Rectal smooth muscle tissue (tissue), 1 donor: ENCODE data around the gene HKDC1.
"Not testable (repeated sequence)": the region's sequence is repeated elsewhere in the genome, so short reads cannot be mapped to it uniquely, and the experiment has no call there.

Experiments used
- H3K27ac ChIP-seq: one replicate; pipeline ENCODE4 v1.7.0; 2013; ENCODE audit warnings: low read depth, low read length, inconsistent platforms
- H3K27me3 ChIP-seq: one replicate; pipeline ENCODE4 v1.7.0; 2013; ENCODE audit warnings: low read length; ENCODE audit not compliant: control insufficient read depth, insufficient read depth
- H3K36me3 ChIP-seq: one replicate; pipeline ENCODE4 v1.7.0; 2013; ENCODE audit warnings: low read length; ENCODE audit not compliant: control insufficient read depth, insufficient read depth
- H3K4me1 ChIP-seq: one replicate; pipeline ENCODE4 v1.7.0; 2013; ENCODE audit warnings: low read length; ENCODE audit not compliant: control insufficient read depth, insufficient read depth
- H3K4me3 ChIP-seq: one replicate; pipeline ENCODE4 v1.7.0; 2013; ENCODE audit warnings: low read length
- H3K9ac ChIP-seq: one replicate; pipeline ENCODE4 v1.7.0; 2013; ENCODE audit warnings: low read length

The HKDC1 gene

DNA sequence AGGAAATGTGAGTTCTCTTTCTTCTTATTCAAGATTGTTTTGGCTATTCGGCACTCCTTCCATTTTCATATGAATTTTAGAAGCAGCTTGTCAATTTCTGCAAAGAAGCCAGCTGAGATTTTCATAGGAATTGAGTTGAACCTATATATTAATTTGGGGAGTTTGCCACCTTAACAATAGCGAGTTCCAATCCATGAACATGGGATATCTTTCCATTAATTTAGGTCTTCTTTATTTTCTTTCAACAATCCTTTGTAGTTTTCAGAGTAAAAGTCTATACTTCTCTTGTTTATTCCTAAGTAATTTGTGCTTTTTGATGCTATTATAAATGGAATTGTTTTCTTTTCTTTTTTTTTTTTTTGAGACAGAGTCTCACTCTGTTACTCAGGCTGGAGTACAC is 31.3 kb downstream of the HKDC1 start:
- not testable (repeated sequence) for H3K36me3 ChIP-seq, H3K4me1 ChIP-seq, H3K27ac ChIP-seq, H3K27me3 ChIP-seq, H3K9ac ChIP-seq, H3K4me3 ChIP-seq

- Histone ChIP-seq H3K27me3 (no peaks in the 10 kb centered on the region), H3K4me3 (no peak overlapping the region), H3K36me3 (no peaks in the 10 kb centered on the region), H3K4me1 (no peaks in the 10 kb centered on the region), H3K27ac (no peak overlapping the region), H3K9ac (no peak overlapping the region)
These were observed 33.0 kb downstream of the HKDC1 start for GRCh38 chr10:69253171-69253570.

DNA sequence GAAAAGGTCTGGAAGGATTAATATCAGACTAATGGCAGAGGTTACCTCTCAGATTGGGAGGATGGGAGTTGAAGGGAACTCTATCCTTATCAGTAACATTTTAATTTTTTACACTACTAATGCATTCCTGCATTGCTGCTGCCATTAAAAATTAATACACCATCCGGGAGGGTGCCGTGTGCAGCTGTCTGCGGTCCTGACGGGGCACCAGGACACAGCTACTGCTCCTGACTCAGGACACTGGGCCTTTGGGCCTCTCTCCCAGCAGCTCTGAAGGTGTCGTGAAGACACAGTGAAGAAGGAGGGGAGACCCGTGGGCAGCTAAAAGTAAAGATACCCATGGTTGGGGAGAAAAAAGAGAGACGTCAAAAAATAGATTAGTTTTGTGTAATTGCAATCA is 34.7 kb downstream of the HKDC1 start:
- H3K36me3 ChIP-seq: no peaks in the 10 kb centered on the region
- H3K27me3 ChIP-seq: no peaks in the 10 kb centered on the region
- no peaks in the 10 kb centered on the region for H3K4me1 ChIP-seq
- H3K4me3 ChIP-seq: no peak overlapping the region
- H3K27ac ChIP-seq: no peak overlapping the region
- no peak overlapping the region for H3K9ac ChIP-seq

DNA sequence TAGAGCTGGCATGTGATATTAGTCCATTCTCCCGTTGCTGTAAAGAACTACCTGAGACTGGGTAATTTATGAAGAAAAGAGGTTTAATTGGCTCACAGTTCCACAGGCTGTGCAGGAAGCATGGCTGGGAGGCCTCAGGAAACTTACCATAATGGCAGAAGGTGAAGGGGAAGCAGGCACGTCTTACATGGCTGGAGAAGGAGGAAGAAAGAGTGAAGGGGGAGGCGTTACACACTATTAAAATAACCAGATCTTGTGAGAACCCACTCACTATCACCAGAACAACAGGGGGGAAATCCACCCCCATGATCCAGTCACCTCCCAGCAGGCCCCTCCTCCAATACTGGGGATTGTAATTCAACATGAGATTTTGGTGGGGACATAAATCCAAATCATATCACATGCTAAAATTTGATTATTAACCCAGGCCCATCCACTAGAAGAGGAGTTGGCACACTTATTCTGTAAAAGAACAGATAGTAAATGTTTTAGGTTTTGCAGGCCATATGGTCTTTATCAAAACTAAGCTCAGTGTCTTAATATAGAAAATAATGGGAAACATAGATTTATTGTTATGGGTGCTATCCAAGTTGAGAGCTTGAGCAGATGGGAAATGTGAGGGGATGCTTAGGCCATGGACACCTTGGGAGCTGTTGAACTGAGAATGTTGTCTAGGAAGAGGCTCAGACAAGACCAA is 39.6 kb downstream of the HKDC1 start:
- Histone ChIP-seq H3K27ac (no peak overlapping the region), H3K9ac (no peak overlapping the region), H3K4me3 (no peak overlapping the region), H3K4me1 (peaks cover 4% of the 10 kb centered on the region), H3K27me3 (no peaks in the 10 kb centered on the region), H3K36me3 (no peaks in the 10 kb centered on the region)

DNA sequence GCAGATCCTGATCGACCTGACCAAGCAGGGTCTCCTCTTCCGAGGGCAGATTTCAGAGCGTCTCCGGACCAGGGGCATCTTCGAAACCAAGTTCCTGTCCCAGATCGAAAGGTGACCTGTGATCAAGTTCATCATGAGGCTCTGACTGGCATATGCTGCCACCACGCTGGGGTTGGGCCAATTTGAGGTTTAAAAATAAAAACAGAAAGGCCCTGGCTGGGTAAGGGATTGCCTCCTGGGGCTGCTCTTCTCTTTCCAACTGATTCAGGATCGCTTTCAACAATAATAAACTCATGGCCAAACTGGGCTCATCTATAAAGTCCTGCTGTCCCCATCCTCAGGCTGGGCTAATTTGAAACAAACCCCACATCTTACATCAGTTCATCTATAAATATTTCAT is 41.1 kb downstream of the HKDC1 start:
- Histone ChIP-seq H3K27ac (no peak overlapping the region), H3K4me1 (peaks cover 4% of the 10 kb centered on the region), H3K4me3 (no peak overlapping the region), H3K36me3 (no peaks in the 10 kb centered on the region), H3K9ac (no peak overlapping the region), H3K27me3 (no peaks in the 10 kb centered on the region)

DNA sequence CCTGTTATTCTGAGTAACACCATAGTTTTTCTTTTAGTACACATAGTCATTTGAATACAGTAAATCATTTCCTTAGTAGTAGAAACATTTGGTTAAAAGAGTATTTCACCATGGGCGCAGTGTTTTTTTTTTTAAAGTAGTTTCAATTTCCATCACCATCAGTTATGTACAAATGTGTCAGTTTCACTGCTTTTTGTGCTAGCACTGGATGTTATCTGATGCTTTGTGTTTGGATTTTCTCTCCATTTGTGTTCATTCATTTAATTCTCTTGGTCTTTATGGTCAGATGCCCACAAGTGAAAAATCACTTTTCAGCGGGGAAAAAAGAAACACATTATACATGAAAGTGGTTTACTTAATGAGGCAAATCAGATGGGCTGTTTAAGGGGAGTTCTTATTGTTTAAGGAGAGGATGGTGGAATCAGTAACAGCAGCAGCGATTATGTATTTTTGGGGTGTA is 42.2 kb downstream of the HKDC1 start:
- Histone ChIP-seq H3K4me1 (peaks cover 4% of the 10 kb centered on the region), H3K4me3 (no peak overlapping the region), H3K27ac (no peak overlapping the region), H3K27me3 (no peaks in the 10 kb centered on the region), H3K36me3 (no peaks in the 10 kb centered on the region), H3K9ac (no peak overlapping the region)

DNA sequence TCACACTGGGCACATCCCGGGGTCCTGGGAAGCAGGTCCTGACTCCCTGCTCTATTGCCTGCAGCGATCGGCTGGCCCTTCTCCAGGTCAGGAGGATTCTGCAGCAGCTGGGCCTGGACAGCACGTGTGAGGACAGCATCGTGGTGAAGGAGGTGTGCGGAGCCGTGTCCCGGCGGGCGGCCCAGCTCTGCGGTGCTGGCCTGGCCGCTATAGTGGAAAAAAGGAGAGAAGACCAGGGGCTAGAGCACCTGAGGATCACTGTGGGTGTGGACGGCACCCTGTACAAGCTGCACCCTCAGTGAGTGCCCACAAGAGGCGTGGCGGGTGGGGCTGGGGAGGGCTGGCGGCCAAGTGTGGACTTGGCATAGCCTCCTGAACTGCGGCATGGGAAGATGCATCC is 45.4 kb downstream of the HKDC1 start:
- Histone ChIP-seq H3K27me3 (no peaks in the 10 kb centered on the region), H3K4me3 (no peak overlapping the region), H3K4me1 (no peaks in the 10 kb centered on the region), H3K9ac (no peak overlapping the region), H3K27ac (no peak overlapping the region), H3K36me3 (no peaks in the 10 kb centered on the region)

GRCh38 chr10:69268761-69269416 is 48.8 kb downstream of the HKDC1 start:
- H3K27me3 ChIP-seq: no peaks in the 10 kb centered on the region
- H3K27ac ChIP-seq: no peak overlapping the region
- no peaks in the 10 kb centered on the region for H3K36me3 ChIP-seq
- H3K4me3 ChIP-seq: no peak overlapping the region
- no peak overlapping the region for H3K9ac ChIP-seq
- H3K4me1 ChIP-seq: no peaks in the 10 kb centered on the region

GRCh38 chr10:69269761-69270160 is 49.6 kb downstream of the HKDC1 start:
- no peak overlapping the region for H3K27ac ChIP-seq
- H3K36me3 ChIP-seq: no peaks in the 10 kb centered on the region
- no peak overlapping the region for H3K4me3 ChIP-seq
- H3K4me1 ChIP-seq: no peaks in the 10 kb centered on the region
- no peak overlapping the region for H3K9ac ChIP-seq
- no peaks in the 10 kb centered on the region for H3K27me3 ChIP-seq

DNA sequence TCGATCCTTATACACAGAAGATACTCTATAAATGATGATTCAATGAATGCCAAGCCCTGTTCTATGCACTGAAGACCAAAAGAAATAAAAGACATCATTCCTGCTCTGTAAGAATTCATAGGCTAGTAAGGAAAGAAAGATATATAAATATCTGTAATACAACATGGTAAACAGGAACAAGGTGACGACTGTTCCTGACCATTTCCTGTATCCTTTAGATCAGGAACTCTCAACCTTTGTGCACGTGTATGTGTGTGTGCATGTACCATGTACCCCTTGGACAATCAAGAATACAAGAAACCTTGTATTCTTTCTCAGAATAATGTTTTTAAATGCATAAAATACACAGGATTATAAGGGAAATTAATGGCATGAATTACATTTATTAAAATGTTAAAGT is 50.9 kb downstream of the HKDC1 start:
- Histone ChIP-seq H3K27ac (no peak overlapping the region), H3K4me1 (no peaks in the 10 kb centered on the region), H3K4me3 (no peak overlapping the region), H3K36me3 (no peaks in the 10 kb centered on the region), H3K9ac (no peak overlapping the region), H3K27me3 (no peaks in the 10 kb centered on the region)

GRCh38 chr10:69272624-69273023 is 52.5 kb downstream of the HKDC1 start:
- H3K9ac ChIP-seq: no peak overlapping the region
- H3K4me3 ChIP-seq: no peak overlapping the region
- no peaks in the 10 kb centered on the region for H3K4me1 ChIP-seq
- no peaks in the 10 kb centered on the region for H3K36me3 ChIP-seq
- no peaks in the 10 kb centered on the region for H3K27me3 ChIP-seq
- no peak overlapping the region for H3K27ac ChIP-seq

GRCh38 chr10:69275444-69275843 is 55.3 kb downstream of the HKDC1 start:
- H3K4me1 ChIP-seq: no peaks in the 10 kb centered on the region
- H3K9ac ChIP-seq: no peak overlapping the region
- H3K36me3 ChIP-seq: no peaks in the 10 kb centered on the region
- H3K4me3 ChIP-seq: no peak overlapping the region
- H3K27me3 ChIP-seq: no peaks in the 10 kb centered on the region
- no peak overlapping the region for H3K27ac ChIP-seq

- Histone ChIP-seq H3K36me3 (no peaks in the 10 kb centered on the region), H3K27me3 (no peaks in the 10 kb centered on the region), H3K4me3 (no peak overlapping the region), H3K4me1 (no peaks in the 10 kb centered on the region), H3K27ac (no peak overlapping the region), H3K9ac (no peak overlapping the region)
These were observed 56.4 kb downstream of the HKDC1 start for GRCh38 chr10:69276503-69276902.
